Endothelial cell of umbilical vein (primary cell): ENCODE data around the gene ATXN10. TPM values are rescaled to one million over a fixed set of nuclear protein-coding genes. Genes with fewer than 3 reads are reported as not detected.

Experiments used
- BruUV-seq: library from RNA; stranded (reverse); fragments of 400-500 nt; replicated peaks from 2 replicates; lab custom pipeline; 2021; lab: Mats Ljungman, UMichigan
- CTCF ChIA-PET: fragments of 300-600, 350-600 bp; sonication (Branson Sonifier 250); formaldehyde crosslinking; loops from one replicate; lab custom pipeline; 2021; ENCODE audit warnings: antibody characterized with exemption, inconsistent platforms; lab: Charles Lee
- POLR2A ChIA-PET: fragments of 300-600, 350-600 bp; sonication (Branson Sonifier 250); formaldehyde crosslinking; loops from one replicate; lab custom pipeline; 2021; ENCODE audit warnings: antibody characterized with exemption, inconsistent platforms; lab: Charles Lee
- DNase-seq: peaks from one replicate; pipeline ENCODE4 v3.0.0-alpha.2; 2011; ENCODE audit warnings: low read depth, low spot score
- FAIRE-seq: peaks from 2 replicates; lab custom pipeline; 2011; peaks lifted over from hg19 to GRCh38; lab: Jason Lieb, UNC
- H2AFZ ChIP-seq: 2 replicates; pipeline ENCODE4 v1.6.0; 2012; ENCODE audit warnings: low read depth, low read length, control low read depth, inconsistent platforms
- H3K27ac ChIP-seq: 2 replicates; pipeline ENCODE4 v1.5.1; 2011; ENCODE audit warnings: low read depth, mild to moderate bottlenecking, control low read depth, low read length, moderate library complexity; ENCODE audit not compliant: insufficient read depth
- H3K27me3 ChIP-seq, 2 experiments: 2 replicates each; pipeline versions ENCODE4 v1.6.0 to v1.6.1; 2011; ENCODE audit warnings: low read length in 2 of 2, mixed read lengths in 1 of 2; ENCODE audit not compliant: control insufficient read depth in 2 of 2, insufficient read depth in 2 of 2
- H3K36me3 ChIP-seq, 2 experiments: 2 replicates in 1 of 2; 3 replicates in 1 of 2; pipeline ENCODE4 v1.5.1; 2011; ENCODE audit warnings: low read length in 2 of 2, mild to moderate bottlenecking in 1 of 2, moderate library complexity in 1 of 2; ENCODE audit not compliant: control insufficient read depth in 2 of 2, insufficient read depth in 2 of 2; ENCODE audit errors: extremely low read depth in 1 of 2
- H3K4me1 ChIP-seq: 3 replicates; pipeline ENCODE4 v1.5.1; 2011; ENCODE audit warnings: mild to moderate bottlenecking, low read length; ENCODE audit not compliant: control insufficient read depth, insufficient read depth; ENCODE audit errors: extremely low read depth
- H3K4me2 ChIP-seq: 2 replicates; pipeline ENCODE4 v1.6.1; 2011; ENCODE audit warnings: low read length, control low read depth, mixed read lengths; ENCODE audit not compliant: insufficient read depth
- H3K4me3 ChIP-seq, 3 experiments: fragments of 200-600 bp in 1 of 3; sonication (generic), shearing (Covaris generic) in 1 of 3; replicated peaks in 1 of 3; 2 replicates each; pipeline ENCODE4 v1.5.1; 2011 to 2016; ENCODE audit warnings: control low read depth in 3 of 3, low read length in 3 of 3, mild to moderate bottlenecking in 2 of 3, inconsistent platforms in 1 of 3, low read depth in 1 of 3, moderate library complexity in 1 of 3; ENCODE audit not compliant: insufficient read depth in 1 of 3
- H3K79me2 ChIP-seq: 2 replicates; pipeline ENCODE4 v1.6.0; 2012; ENCODE audit warnings: low read length, inconsistent platforms; ENCODE audit not compliant: control insufficient read depth, insufficient read depth
- H3K9ac ChIP-seq: replicated peaks from 2 replicates; pipeline ENCODE3; 2011; ENCODE audit warnings: low read length, control low read depth; ENCODE audit not compliant: insufficient read depth; ENCODE audit errors: extremely low read depth
- H3K9me1 ChIP-seq: replicated peaks from 3 replicates; pipeline ENCODE4 v1.6.0; 2011; ENCODE audit warnings: mild to moderate bottlenecking, low read length; ENCODE audit not compliant: control insufficient read depth, insufficient read depth; ENCODE audit errors: extremely low read depth
- H3K9me3 ChIP-seq: replicated peaks from 2 replicates; pipeline ENCODE4 v1.5.1; 2012; ENCODE audit warnings: low read length, inconsistent platforms; ENCODE audit not compliant: control insufficient read depth, insufficient read depth
- H4K20me1 ChIP-seq: replicated peaks from 2 replicates; pipeline ENCODE3; 2011; ENCODE audit warnings: mild to moderate bottlenecking, low read length; ENCODE audit not compliant: control insufficient read depth, insufficient read depth; ENCODE audit errors: extremely low read depth
- EZH2 ChIP-seq: IDR thresholded peaks from 2 replicates; pipeline ENCODE4 v1.6.1; 2012; ENCODE audit warnings: borderline replicate concordance, low read depth, mild to moderate bottlenecking, moderate library complexity, low read length, inconsistent platforms; ENCODE audit not compliant: severe bottlenecking
- FOS ChIP-seq: IDR thresholded peaks from 2 replicates; pipeline ENCODE4 v1.6.1; 2011; ENCODE audit warnings: mild to moderate bottlenecking, low read length, moderate library complexity, borderline replicate concordance; ENCODE audit not compliant: insufficient read depth
- GATA2 ChIP-seq: IDR thresholded peaks from 2 replicates; pipeline ENCODE4 v1.7.0; 2011; ENCODE audit warnings: low read depth, mild to moderate bottlenecking, moderate library complexity, mixed read lengths, low read length; ENCODE audit not compliant: insufficient read length, insufficient read depth
- JUN ChIP-seq: IDR thresholded peaks from 2 replicates; pipeline ENCODE4 v1.6.1; 2011; ENCODE audit warnings: borderline replicate concordance, low read depth; ENCODE audit not compliant: insufficient read length, insufficient read depth
- MYC ChIP-seq: IDR thresholded peaks from one replicate; pipeline ENCODE4 v1.6.1; 2011; ENCODE audit warnings: mild to moderate bottlenecking, low read depth, low read length
- POLR2A ChIP-seq: IDR thresholded peaks from 2 replicates; pipeline ENCODE4 v1.6.1; 2012; ENCODE audit warnings: low read depth, mild to moderate bottlenecking, control low read depth, low read length
- POLR2AphosphoS5 ChIP-seq: IDR thresholded peaks from 2 replicates; pipeline ENCODE4 v1.6.1; 2012; ENCODE audit warnings: low read depth, mild to moderate bottlenecking, control low read depth, low read length, moderate library complexity; ENCODE audit not compliant: insufficient read depth
- dilution Hi-C: fragments of 300-500 bp; cut with MboI; formaldehyde crosslinking; loops from one replicate; pipeline ENCODE4 v1.15.0; 2019; ENCODE audit warnings: low sequenced_read_pairs; ENCODE audit not compliant: extremely low pct_ligation_motif_present
- intact Hi-C: fragments of 100-400 bp; cut with micrococcal nuclease; formaldehyde crosslinking; loops from one replicate; pipeline ENCODE4 v1.10.0; 2022
- polyA plus RNA-seq, 4 experiments: library from polyadenylated mRNA; depleted of rRNA in 3 of 4; stranded (reverse) in 3 of 4; unstranded in 1 of 4; fragments of >200 nt; gene quantifications; 2 replicates each; pipeline versions ENCODE4 v1.2.1 to v1.2.3, GENCODE V29; 2011 to 2012; ENCODE audit warnings: missing spikeins in 1 of 4
- total RNA-seq: library from RNA; stranded (reverse); gene quantifications from 2 replicates; pipeline ENCODE4 v1.2.3, GENCODE V29; 2021
- TF ChIP-seq, protein P1 (sequence below), 2 donors: IDR thresholded peaks; 1 replicate in 1 of 2; 2 replicates in 1 of 2; pipeline ENCODE4 v1.5.1; 2011; ENCODE audit warnings: low read length in 2 of 2, mild to moderate bottlenecking in 2 of 2, moderate library complexity in 2 of 2, control low read depth in 1 of 2, inconsistent platforms in 1 of 2, low read depth in 1 of 2; ENCODE audit not compliant: insufficient read depth in 1 of 2; ENCODE audit errors: extremely low read depth in 1 of 2
- TF ChIP-seq, protein P2 (sequence below): IDR thresholded peaks from 2 replicates; pipeline ENCODE4 v1.6.1; 2011; ENCODE audit not compliant: insufficient read depth, insufficient read length

ATXN10 gene
- total and polyA plus RNA-seq, 2 donors (not counting 3 experiments of a cell fraction or from before 2014, with no cell fraction given): 73.2 to 91.9 TPM

GRCh38 chr22:45704648-45705047 lies 33.0 kb downstream of the ATXN10 start:
- ChIA-PET POLR2A (no interaction called here), CTCF (interaction anchor here (1.3 kb wide), 1 partner anchor 159 kb away, joined by 4 read pairs; no protein-coding TSS in a partner anchor)
- no peak for TF ChIP-seq GATA2
- no peak for TF ChIP-seq FOS
- TF ChIP-seq, protein P1, sequence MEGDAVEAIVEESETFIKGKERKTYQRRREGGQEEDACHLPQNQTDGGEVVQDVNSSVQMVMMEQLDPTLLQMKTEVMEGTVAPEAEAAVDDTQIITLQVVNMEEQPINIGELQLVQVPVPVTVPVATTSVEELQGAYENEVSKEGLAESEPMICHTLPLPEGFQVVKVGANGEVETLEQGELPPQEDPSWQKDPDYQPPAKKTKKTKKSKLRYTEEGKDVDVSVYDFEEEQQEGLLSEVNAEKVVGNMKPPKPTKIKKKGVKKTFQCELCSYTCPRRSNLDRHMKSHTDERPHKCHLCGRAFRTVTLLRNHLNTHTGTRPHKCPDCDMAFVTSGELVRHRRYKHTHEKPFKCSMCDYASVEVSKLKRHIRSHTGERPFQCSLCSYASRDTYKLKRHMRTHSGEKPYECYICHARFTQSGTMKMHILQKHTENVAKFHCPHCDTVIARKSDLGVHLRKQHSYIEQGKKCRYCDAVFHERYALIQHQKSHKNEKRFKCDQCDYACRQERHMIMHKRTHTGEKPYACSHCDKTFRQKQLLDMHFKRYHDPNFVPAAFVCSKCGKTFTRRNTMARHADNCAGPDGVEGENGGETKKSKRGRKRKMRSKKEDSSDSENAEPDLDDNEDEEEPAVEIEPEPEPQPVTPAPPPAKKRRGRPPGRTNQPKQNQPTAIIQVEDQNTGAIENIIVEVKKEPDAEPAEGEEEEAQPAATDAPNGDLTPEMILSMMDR (IDR thresholded peaks at IDR 0.05; ENCODE audit: extremely low read depth in 1 of 2, insufficient read depth in 1 of 2, low read depth in 1 of 2, low read length in 2 of 2): no peak
- TF ChIP-seq POLR2A: no peak
- no peak for TF ChIP-seq EZH2
- TF ChIP-seq, protein P2, sequence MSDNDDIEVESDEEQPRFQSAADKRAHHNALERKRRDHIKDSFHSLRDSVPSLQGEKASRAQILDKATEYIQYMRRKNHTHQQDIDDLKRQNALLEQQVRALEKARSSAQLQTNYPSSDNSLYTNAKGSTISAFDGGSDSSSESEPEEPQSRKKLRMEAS: no peak
- no peak for TF ChIP-seq POLR2AphosphoS5
- no peak for TF ChIP-seq MYC
- TF ChIP-seq JUN: no peak
- dilution Hi-C loops (no loop called here), intact Hi-C loops (loop anchor here (5.0 kb wide), 1 partner anchor 38 kb away; no protein-coding TSS in a partner anchor)
- Histone ChIP-seq H3K9ac (no peak overlapping the region), H4K20me1 (peaks cover 7% of the 10 kb centered on the region), H3K4me2 (no peak overlapping the region), H3K4me3 (no peak overlapping the region), H3K9me1 (no peaks in the 10 kb centered on the region), H2AFZ (no peak overlapping the region), H3K36me3 (peaks cover 7 to 12% of the 10 kb centered on the region in 2 experiments), H3K27me3 (no peaks in the 10 kb centered on the region), H3K9me3 (no peaks in the 10 kb centered on the region), H3K79me2 (peaks cover 7% of the 10 kb centered on the region), H3K4me1 (peaks cover 8% of the 10 kb centered on the region), H3K27ac (no peak overlapping the region)
- FAIRE-seq: no peak
- no TSS peak for BruUV-seq
- DNase-seq: no peak
